H1 (cell line): Measurements from ENCODE around the gene H6PD. TPM values are rescaled to one million over a fixed set of nuclear protein-coding genes. Genes with fewer than 3 reads are reported as not detected.

Source experiments
- CTCF ChIA-PET: fragments of 300-600 bp; sonication (Branson Sonifier 250); formaldehyde crosslinking; loops from one replicate; lab custom pipeline; 2021; ENCODE audit not compliant: partially characterized antibody; lab: Charles Lee
- POLR2A ChIA-PET: fragments of 300-600 bp; sonication (Branson Sonifier 250); formaldehyde crosslinking; loops from one replicate; lab custom pipeline; 2021; ENCODE audit warnings: inconsistent platforms; ENCODE audit not compliant: partially characterized antibody; lab: Charles Lee
- DNase-seq, 2 experiments: peaks; one replicate each; pipeline versions ENCODE4 v3.0.0 to v3.0.0-alpha.2; 2010 to 2022; ENCODE audit warnings: low spot score in 2 of 2, low read depth in 1 of 2, mixed read lengths in 1 of 2
- FAIRE-seq: peaks from 2 replicates; lab custom pipeline; 2011; peaks lifted over from hg19 to GRCh38; lab: Jason Lieb, UNC
- H2AFZ ChIP-seq: 2 replicates; pipeline ENCODE4 v1.8.1; 2012; ENCODE audit warnings: low read length, inconsistent platforms
- H2AK5ac ChIP-seq: 2 replicates; pipeline ENCODE4 v1.6.1; 2013; ENCODE audit warnings: low read depth, low read length
- H2BK120ac ChIP-seq: replicated peaks from 2 replicates; pipeline ENCODE3; 2013; ENCODE audit warnings: low read depth, low read length, inconsistent platforms
- H2BK12ac ChIP-seq: 2 replicates; pipeline ENCODE4 v1.6.1; 2013; ENCODE audit warnings: low read depth, low read length
- H2BK15ac ChIP-seq: 2 replicates; pipeline ENCODE4 v1.6.1; 2013; ENCODE audit warnings: low read length
- H2BK20ac ChIP-seq: 2 replicates; pipeline ENCODE4 v1.6.1; 2013; ENCODE audit warnings: low read length
- H2BK5ac ChIP-seq: 2 replicates; pipeline ENCODE4 v1.6.1; 2013; ENCODE audit warnings: low read depth, low read length
- H3K14ac ChIP-seq: 2 replicates; pipeline ENCODE4 v1.6.1; 2013; ENCODE audit warnings: inconsistent platforms; ENCODE audit not compliant: insufficient read length
- H3K18ac ChIP-seq: 2 replicates; pipeline ENCODE4 v1.6.1; 2013; ENCODE audit warnings: low read length; ENCODE audit errors: extremely low read depth
- H3K23ac ChIP-seq: 2 replicates; pipeline ENCODE4 v1.6.1; 2013; ENCODE audit warnings: inconsistent platforms; ENCODE audit not compliant: insufficient read length
- H3K23me2 ChIP-seq: 2 replicates; pipeline ENCODE4 v1.6.1; 2013; ENCODE audit warnings: low read depth, low read length
- H3K27ac ChIP-seq: 2 replicates; pipeline ENCODE4 v1.6.1; 2011; ENCODE audit warnings: low read depth, low read length, inconsistent platforms
- H3K27me3 ChIP-seq, 4 experiments: replicated peaks in 1 of 4; 1 replicate in 1 of 4; 2 replicates in 3 of 4; pipeline versions ENCODE4 v1.6.1 to v1.8.1; 2011 to 2013; ENCODE audit warnings: low read length in 3 of 4, mild to moderate bottlenecking in 3 of 4, inconsistent platforms in 2 of 4, mixed read lengths in 2 of 4, moderate library complexity in 1 of 4; ENCODE audit not compliant: control insufficient read depth in 3 of 4, insufficient read depth in 3 of 4; ENCODE audit errors: extremely low read depth in 1 of 4
- H3K36me3 ChIP-seq, 4 experiments: 2 replicates each; pipeline versions ENCODE4 v1.6.1 to v1.8.1; 2011 to 2013; ENCODE audit warnings: mild to moderate bottlenecking in 4 of 4, low read length in 3 of 4, moderate library complexity in 2 of 4, control low read depth in 1 of 4, inconsistent platforms in 1 of 4; ENCODE audit not compliant: insufficient read depth in 4 of 4, control insufficient read depth in 2 of 4
- H3K4ac ChIP-seq: replicated peaks from 2 replicates; pipeline ENCODE3; 2013; ENCODE audit warnings: low read length, low read depth, mixed read lengths, inconsistent platforms; ENCODE audit not compliant: insufficient read length
- H3K4me1 ChIP-seq, 4 experiments: replicated peaks in 1 of 4; 1 replicate in 1 of 4; 2 replicates in 3 of 4; pipeline versions ENCODE4 v1.6.1 to v1.8.1; 2011 to 2013; ENCODE audit warnings: low read length in 3 of 4, inconsistent platforms in 2 of 4, mixed read lengths in 1 of 4; ENCODE audit not compliant: insufficient read depth in 4 of 4, control insufficient read depth in 3 of 4
- H3K4me2 ChIP-seq, 2 experiments: 2 replicates each; pipeline versions ENCODE4 v1.6.1 to v1.8.1; 2011 to 2013; ENCODE audit warnings: low read depth in 2 of 2, low read length in 2 of 2, control low read depth in 1 of 2, inconsistent platforms in 1 of 2, mild to moderate bottlenecking in 1 of 2; ENCODE audit not compliant: insufficient read depth in 1 of 2
- H3K4me3 ChIP-seq, 4 experiments: fragments of 200-600, 300-600 bp in 1 of 4; sonication (generic), shearing (Covaris generic), sonication (Bioruptor Twin) in 1 of 4; 2 replicates each; pipeline versions ENCODE4 v1.5.1 to v1.8.1; 2011 to 2016; ENCODE audit warnings: low read length in 4 of 4, low read depth in 3 of 4, control low read depth in 2 of 4, inconsistent platforms in 2 of 4, mild to moderate bottlenecking in 2 of 4, mixed read lengths in 1 of 4, moderate library complexity in 1 of 4; ENCODE audit not compliant: insufficient read depth in 2 of 4; ENCODE audit errors: extremely low read depth in 1 of 4
- H3K56ac ChIP-seq: replicated peaks from 2 replicates; pipeline ENCODE3; 2013; ENCODE audit warnings: low read depth, mild to moderate bottlenecking, mixed read lengths, low read length, inconsistent platforms; ENCODE audit not compliant: insufficient read length
- H3K79me1 ChIP-seq: 2 replicates; pipeline ENCODE4 v1.6.1; 2013; ENCODE audit warnings: low read depth, low read length, control low read depth
- H3K79me2 ChIP-seq, 2 experiments: 2 replicates each; pipeline versions ENCODE4 v1.6.1 to v1.8.1; 2012 to 2013; ENCODE audit warnings: low read length in 2 of 2, mild to moderate bottlenecking in 2 of 2, inconsistent platforms in 1 of 2; ENCODE audit not compliant: insufficient read depth in 2 of 2, control insufficient read depth in 1 of 2
- H3K9ac ChIP-seq, 4 experiments: replicated peaks in 1 of 4; 1 replicate in 1 of 4; 2 replicates in 3 of 4; pipeline versions ENCODE4 v1.6.1 to v1.8.1; 2011 to 2013; ENCODE audit warnings: low read depth in 3 of 4, low read length in 3 of 4, control low read depth in 2 of 4, mild to moderate bottlenecking in 2 of 4, moderate library complexity in 2 of 4, inconsistent platforms in 1 of 4; ENCODE audit errors: extremely low read depth in 1 of 4
- H3K9me3 ChIP-seq, 2 experiments: 2 replicates each; pipeline versions ENCODE4 v1.6.1 to v1.8.1; 2012 to 2013; ENCODE audit warnings: mild to moderate bottlenecking in 2 of 2, moderate library complexity in 2 of 2, control low read depth in 1 of 2, inconsistent platforms in 1 of 2, low read depth in 1 of 2, low read length in 1 of 2, mixed read lengths in 1 of 2; ENCODE audit not compliant: insufficient read depth in 2 of 2
- H4K20me1 ChIP-seq, 2 experiments: replicated peaks in 1 of 2; 2 replicates each; pipeline versions ENCODE3 to v1.8.1; 2011 to 2013; ENCODE audit warnings: inconsistent platforms in 2 of 2, low read length in 2 of 2, mild to moderate bottlenecking in 1 of 2; ENCODE audit not compliant: insufficient read depth in 2 of 2, control insufficient read depth in 1 of 2
- H4K5ac ChIP-seq: 2 replicates; pipeline ENCODE4 v1.6.1; 2013; ENCODE audit warnings: low read length, low read depth, mixed read lengths, inconsistent platforms; ENCODE audit not compliant: insufficient read length
- H4K8ac ChIP-seq: 2 replicates; pipeline ENCODE4 v1.8.0; 2013; ENCODE audit warnings: mild to moderate bottlenecking, moderate library complexity, low read length, inconsistent platforms; ENCODE audit not compliant: insufficient read depth; ENCODE audit errors: extremely low read depth
- H4K91ac ChIP-seq: replicated peaks from 2 replicates; pipeline ENCODE3; 2013; ENCODE audit warnings: low read length, mixed read lengths, inconsistent platforms; ENCODE audit not compliant: insufficient read length
- CEBPB ChIP-seq: IDR thresholded peaks from 2 replicates; pipeline ENCODE4 v1.6.1; 2012; ENCODE audit warnings: low read depth, low read length
- CHD1 ChIP-seq: IDR thresholded peaks from 2 replicates; pipeline ENCODE4 v1.6.1; 2012; ENCODE audit warnings: low read depth, low read length, improper control_type of control experiment
- CTBP2 ChIP-seq: IDR thresholded peaks from 2 replicates; pipeline ENCODE4 v1.7.0; 2011; ENCODE audit warnings: borderline replicate concordance, mild to moderate bottlenecking, moderate library complexity, mixed read lengths, low read length; ENCODE audit not compliant: insufficient read depth, insufficient read length
- CTCF ChIP-seq, 3 experiments: IDR thresholded peaks; 1 replicate in 2 of 3; 2 replicates in 1 of 3; pipeline versions ENCODE4 v1.5.1 to v1.6.1; 2011; ENCODE audit warnings: low read length in 3 of 3, mild to moderate bottlenecking in 3 of 3, inconsistent platforms in 2 of 3, low read depth in 1 of 3, moderate library complexity in 1 of 3; ENCODE audit not compliant: insufficient read depth in 1 of 3; ENCODE audit errors: control extremely low read depth in 1 of 3
- EP300 ChIP-seq, 2 experiments: IDR thresholded peaks; 1 replicate in 1 of 2; 2 replicates in 1 of 2; pipeline ENCODE4 v1.6.1; 2011 to 2012; ENCODE audit warnings: low read depth in 2 of 2, low read length in 2 of 2, mild to moderate bottlenecking in 2 of 2, borderline replicate concordance in 1 of 2, inconsistent platforms in 1 of 2, moderate library complexity in 1 of 2
- EZH2 ChIP-seq: fragments of 200-600 bp; sonication (generic); IDR thresholded peaks from 2 replicates; pipeline ENCODE4 v1.7.1; 2012; ENCODE audit warnings: low read depth, mild to moderate bottlenecking, moderate library complexity, low read length, inconsistent platforms; ENCODE audit not compliant: severe bottlenecking
- HDAC2 ChIP-seq, 2 experiments: fragments of 300-600 bp in 1 of 2; sonication (generic) in 1 of 2; IDR thresholded peaks; 2 replicates each; pipeline ENCODE4 v1.6.1; 2011 to 2012; ENCODE audit warnings: low read depth in 2 of 2, low read length in 2 of 2, mild to moderate bottlenecking in 2 of 2, moderate library complexity in 2 of 2, borderline replicate concordance in 1 of 2, inconsistent platforms in 1 of 2
- KDM5A ChIP-seq: fragments of 200-600 bp; IDR thresholded peaks from 2 replicates; pipeline ENCODE4 v1.7.1; 2012; ENCODE audit warnings: mild to moderate bottlenecking, low read length, inconsistent platforms, mixed read lengths
- POLR2AphosphoS5 ChIP-seq: IDR thresholded peaks from 2 replicates; pipeline ENCODE4 v1.6.1; 2011; ENCODE audit warnings: low read depth, low read length
- SIX5 ChIP-seq: IDR thresholded peaks from 2 replicates; pipeline ENCODE4 v1.6.1; 2011; ENCODE audit warnings: mild to moderate bottlenecking, low read depth, low read length
- TCF12 ChIP-seq: IDR thresholded peaks from 2 replicates; pipeline ENCODE4 v1.6.1; 2011; ENCODE audit warnings: low read depth, mild to moderate bottlenecking, low read length
- WGBS, 2 experiments: shearing (Covaris generic) in 1 of 2; methylation state at CpG; one replicate each; pipeline versions ENCODE4 v1.1.6 to v1.1.7; 2013 to 2015; ENCODE audit warnings: low lambda C conversion rate in 2 of 2, mixed read lengths in 2 of 2, inconsistent platforms in 1 of 2, low coverage in 1 of 2, missing lambda C conversion rate in 1 of 2; ENCODE audit not compliant: insufficient replicate concordance in 2 of 2, insufficient coverage in 1 of 2, insufficient read length in 1 of 2; ENCODE audit errors: extremely low coverage in 1 of 2, missing lambda C conversion rate in 1 of 2; 5-methylcytosine and 5-hydroxymethylcytosine counted together
- polyA plus RNA-seq, 7 experiments: library from polyadenylated mRNA; depleted of rRNA in 3 of 7; stranded (reverse) in 5 of 7; unstranded in 2 of 7; fragments of >200 nt in 5 of 7; fragments of 200-250 nt in 2 of 7; gene quantifications; 1 replicate in 5 of 7; 2 replicates in 1 of 7; 4 replicates in 1 of 7; pipeline versions ENCODE4 v1.2.1 to v1.2.3, GENCODE V29; 2011 to 2013; ENCODE audit warnings: missing spikeins in 2 of 7, mixed read lengths in 2 of 7
- total RNA-seq: library from RNA; stranded (reverse); fragmentation: NEBNext Ultra II Directional; extraction: Animal tissue kit (Norgen Biotek cat#: 25700); gene quantifications from 2 replicates; pipeline ENCODE4 v1.2.1, GENCODE V29; 2021

H6PD gene
- total and polyA plus RNA-seq, 2 of the 8 experiments (the other 6 are each of a cell fraction or from before 2014, with no cell fraction given), result 3.6 to 3.8 TPM

GRCh38 chr1:9307303-9307702, 72.7 kb downstream of the H6PD start:
- Histone ChIP-seq H3K18ac (no peak overlapping the region; the same call in 1 of the 2 replicates), H2BK12ac (no peak overlapping the region), H4K8ac (no peak overlapping the region), H3K79me2 (no peaks in the 10 kb centered on the region; a peak in 1 of 4 replicates), H3K4me2 (no peak overlapping the region), H4K5ac (no peak overlapping the region), H3K27me3 (no peaks in the 10 kb centered on the region), H3K27ac (no peak overlapping the region), H3K4ac (no peak overlapping the region), H3K36me3 (no peaks in the 10 kb centered on the region), H3K23me2 (no peaks in the 10 kb centered on the region), H3K9me3 (no peaks in the 10 kb centered on the region), H3K23ac (no peak overlapping the region), H2AK5ac (no peak overlapping the region), H4K91ac (no peak overlapping the region), H4K20me1 (peaks cover 0 to 9% of the 10 kb centered on the region in 2 experiments), H2BK20ac (no peak overlapping the region), H3K4me1 (no peaks in the 10 kb centered on the region; a peak in 1 of 7 replicates), H3K9ac (no peak overlapping the region), H3K4me3 (no peak overlapping the region), H3K56ac (no peak overlapping the region), H2BK120ac (no peak overlapping the region), H2BK5ac (no peak overlapping the region), H3K79me1 (peaks cover 2% of the 10 kb centered on the region), H2AFZ (no peak overlapping the region), H2BK15ac (no peak overlapping the region), H3K14ac (no peak overlapping the region)
- POLR2A ChIA-PET, result interaction anchor here (1.1 to 2.6 kb wide), 2 partner anchors 13 to 14 kb away, joined by 4 to 8 read pairs; no protein-coding TSS in a partner anchor
- CTCF ChIA-PET, result interaction anchor here (0.6 to 1.5 kb wide), 7 partner anchors 20 to 318 kb away, joined by 3 to 8 read pairs (median 3); no protein-coding TSS in a partner anchor
- no peak for DNase-seq
- 92% methylated on average over 10 of the region's 10 CpGs; no CpG with 5 or more reads in 1 of the 2 experiments for WGBS, 2 experiments
- no peak for FAIRE-seq
- TF ChIP-seq CEBPB (no peak), EZH2 (no peak), CHD1 (no peak), SIX5 (no peak), EP300 (IDR thresholded peaks at IDR 0.05; ENCODE audit: borderline replicate concordance in 1 of 2, low read depth in 2 of 2, low read length in 2 of 2) (no peak), CTCF (IDR thresholded peaks at IDR 0.05; ENCODE audit: control extremely low read depth in 1 of 3, insufficient read depth in 1 of 3, low read depth in 1 of 3, low read length in 3 of 3) (no peak), KDM5A (no peak), TCF12 (no peak), CTBP2 (no peak), HDAC2 (IDR thresholded peaks at IDR 0.05; ENCODE audit: borderline replicate concordance in 1 of 2, low read depth in 2 of 2, low read length in 2 of 2) (no peak), POLR2AphosphoS5 (no peak)
